Kidney (tissue), 14 donors: ENCODE measurements around the gene PCIF1. TPM values are rescaled to one million over a fixed set of nuclear protein-coding genes. Genes with fewer than 3 reads are reported as not detected.
A peak's percentile ranks its signal among the peaks of the same experiment; 100 is the strongest.

Source experiments
- DNase-seq, 5 donors: peaks; one replicate each; pipeline ENCODE4 v3.0.0-alpha.2; 2013 to 2020
- FAIRE-seq: peaks from 2 replicates; lab custom pipeline; 2012; peaks lifted over from hg19 to GRCh38; lab: Jason Lieb, UNC
- H3K27ac ChIP-seq, 2 donors: one replicate each; pipeline ENCODE4 v1.7.0; 2013; ENCODE audit warnings: low read depth in 2 of 2, low read length in 2 of 2, inconsistent platforms in 1 of 2
- H3K27me3 ChIP-seq: one replicate; pipeline ENCODE4 v1.7.1; 2013; ENCODE audit warnings: low read length, inconsistent platforms; ENCODE audit not compliant: control insufficient read depth, insufficient read depth
- H3K36me3 ChIP-seq, 3 donors: one replicate each; pipeline versions ENCODE4 v1.7.0 to v1.7.1; 2013; ENCODE audit warnings: low read length in 3 of 3, control low read depth in 1 of 3, inconsistent platforms in 1 of 3; ENCODE audit not compliant: insufficient read depth in 3 of 3, control insufficient read depth in 2 of 3
- H3K4me1 ChIP-seq, 3 donors: one replicate each; pipeline versions ENCODE4 v1.7.0 to v1.7.1; 2013; ENCODE audit warnings: low read length in 3 of 3, inconsistent platforms in 1 of 3, low read depth in 1 of 3; ENCODE audit not compliant: control insufficient read depth in 2 of 3, insufficient read depth in 2 of 3
- H3K4me3 ChIP-seq, 3 donors: one replicate each; pipeline versions ENCODE4 v1.7.0 to v1.8.1; 2013; ENCODE audit warnings: low read length in 3 of 3, control low read depth in 1 of 3, inconsistent platforms in 1 of 3
- H3K9ac ChIP-seq, 3 donors: one replicate each; pipeline versions ENCODE4 v1.7.0 to v1.7.1; 2013; ENCODE audit warnings: low read length in 3 of 3, control low read depth in 1 of 3, inconsistent platforms in 1 of 3
- H3K9me3 ChIP-seq, 3 donors: one replicate each; pipeline versions ENCODE4 v1.7.0 to v1.7.1; 2013; ENCODE audit warnings: low read length in 3 of 3, control low read depth in 1 of 3, inconsistent platforms in 1 of 3; ENCODE audit not compliant: control insufficient read depth in 2 of 3, insufficient read depth in 1 of 3
- CTCF ChIP-seq: IDR thresholded peaks from 3 replicates; pipeline ENCODE4 v1.5.1; 2012; ENCODE audit warnings: mild to moderate bottlenecking, moderate library complexity, borderline replicate concordance; ENCODE audit not compliant: insufficient read depth; ENCODE audit errors: extremely low read depth
- intact Hi-C: fragments of 100-400 bp; cut with DNase I; formaldehyde crosslinking; loops from one replicate; pipeline ENCODE4 v1.11.1; 2022
- polyA plus RNA-seq: library from polyadenylated mRNA; stranded (reverse); fragments of 350-450 nt; fragmentation: Illumina TruSeq; extraction: RNeasy Lipid Tissue Mini Kit (QIAGEN cat#74804); gene quantifications from one replicate; pipeline ENCODE4 v1.2.3, GENCODE V29; 2014; ENCODE audit warnings: low read depth, low replicate concordance; ENCODE audit not compliant: insufficient read depth
- total RNA-seq: library from RNA; stranded (reverse); fragmentation: NEBNext Ultra II Directional; extraction: Animal tissue kit (Norgen Biotek cat#: 25700); gene quantifications from one replicate; pipeline ENCODE4 v1.2.1, GENCODE V29; 2021
- donor health status: control.
- donor health status: control.
- donor health status: control.
- donor health status: control.
- donor health status: control.
- donor health status: DM: yes; HTN: yes; CAD: no.
- donor health status: Normal renal cell carcinoma (clear cell type).

The PCIF1 gene
- total and polyA plus RNA-seq, 2 donors from 2014 or later: 27.4 to 43.1 TPM

GRCh38 chr20:45909817-45910669, 24.4 kb upstream of the PCIF1 start:
- H3K27ac ChIP-seq: peak overlapping the region in 1 of 2 donors; percentile 65
- peak in 1 of 5 donors; percentile 56 for DNase-seq

GRCh38 chr20:45910670-45911485, 23.6 kb upstream of the PCIF1 start:
- DNase-seq (peak; percentile 98 to 99 (median 99)), FAIRE-seq (peak; percentile 54)
- peaks cover 0 to 8% (median 0%) of the 10 kb centered on the region in 3 donors for H3K4me1 ChIP-seq
- no peak for TF ChIP-seq CTCF
- H3K9me3 ChIP-seq: no peaks in the 10 kb centered on the region
- H3K27me3 ChIP-seq: no peaks in the 10 kb centered on the region
- intact Hi-C loops: no loop called here
- H3K36me3 ChIP-seq: no peaks in the 10 kb centered on the region
- peak overlapping the region; percentile 80 to 89 for H3K27ac ChIP-seq
- peak overlapping the region; percentile 62 to 70 (median 67) for H3K4me3 ChIP-seq
- H3K9ac ChIP-seq: peak overlapping the region; percentile 29 to 57 (median 55)

More at GRCh38 chr20:45909817-45910669, 24.4 kb upstream of the PCIF1 start:
- H3K27me3 ChIP-seq: no peaks in the 10 kb centered on the region
- H3K4me1 ChIP-seq: peaks cover 0 to 8% (median 0%) of the 10 kb centered on the region in 3 donors
- no peaks in the 10 kb centered on the region for H3K9me3 ChIP-seq
- intact Hi-C loops: no loop called here
- no peak for FAIRE-seq
- H3K9ac ChIP-seq: no peak overlapping the region
- no peaks in the 10 kb centered on the region for H3K36me3 ChIP-seq
- TF ChIP-seq CTCF: no peak
- H3K4me3 ChIP-seq: no peak overlapping the region

GRCh38 chr20:45911486-45912343, 22.8 kb upstream of the PCIF1 start, which contains the start of gene PLTP:
PLTP (minus strand) TSS chr20:45912155; CDS start chr20:45911452, 703 bp downstream.
- DNase-seq: peak; percentile 80 to 95 (median 91)
- Histone ChIP-seq H3K4me1 (peaks cover 0 to 8% (median 0%) of the 10 kb centered on the region in 3 donors), H3K36me3 (no peaks in the 10 kb centered on the region), H3K27ac (peak within 1 kb of the TSS; percentile 80 to 89), H3K4me3 (peak within 1 kb of the TSS; percentile 62 to 70 (median 67)), H3K9ac (peak within 1 kb of the TSS; percentile 29 to 57 (median 55)), H3K27me3 (no peaks in the 10 kb centered on the region), H3K9me3 (no peaks in the 10 kb centered on the region)
- intact Hi-C loops: no loop called here
- FAIRE-seq: no peak
- no peak for TF ChIP-seq CTCF
